IMR-90 (cell line): ENCODE results near the gene UCKL1. TPM values are rescaled to one million over a fixed set of nuclear protein-coding genes. Genes with fewer than 3 reads are reported as not detected.

Source experiments
- ATAC-seq: fragments of 200-7000 bp; cut with Tn5 transposase; 2 replicates; pipeline ENCODE4 v1.9.1; 2020; ENCODE audit warnings: low read depth, mild to moderate bottlenecking, moderate library complexity
- BruUV-seq: library from RNA; stranded (reverse); fragments of 400-500 nt; replicated peaks from 2 replicates; lab custom pipeline; 2021; lab: Mats Ljungman, UMichigan
- CTCF ChIA-PET: fragments of 300-600 bp; formaldehyde crosslinking; extraction: SDS; loops from one replicate; lab custom pipeline; 2021; ENCODE audit warnings: antibody characterized with exemption; lab: Yijun Ruan, JAX
- POLR2A ChIA-PET: fragments of 300-600 bp; sonication (Branson Sonifier 250); formaldehyde crosslinking; loops from one replicate; lab custom pipeline; 2022; ENCODE audit warnings: antibody characterized with exemption; ENCODE audit not compliant: unreplicated experiment; lab: Charles Lee
- DNase-seq: peaks from one replicate; pipeline ENCODE4 v3.0.0; 2013
- H2AFZ ChIP-seq: replicated peaks from 2 replicates; pipeline ENCODE3; 2013; ENCODE audit warnings: low read length, mild to moderate bottlenecking; ENCODE audit not compliant: poor library complexity
- H2AK5ac ChIP-seq: 2 replicates; pipeline ENCODE4 v1.6.1; 2013; ENCODE audit warnings: low read depth, low read length, inconsistent platforms
- H2AK9ac ChIP-seq: replicated peaks from 2 replicates; pipeline ENCODE3; 2013; ENCODE audit warnings: mild to moderate bottlenecking, low read depth, low read length, moderate library complexity; ENCODE audit not compliant: poor library complexity
- H2BK120ac ChIP-seq: 2 replicates; pipeline ENCODE4 v1.6.1; 2013; ENCODE audit warnings: low read depth, low read length, inconsistent platforms
- H2BK15ac ChIP-seq: 3 replicates; pipeline ENCODE4 v1.6.1; 2013; ENCODE audit warnings: low read depth, low read length, inconsistent platforms
- H2BK20ac ChIP-seq: 2 replicates; pipeline ENCODE4 v1.6.1; 2013; ENCODE audit warnings: low read depth, mild to moderate bottlenecking, inconsistent platforms, low read length, moderate library complexity
- H2BK5ac ChIP-seq: 2 replicates; pipeline ENCODE4 v1.6.1; 2013; ENCODE audit warnings: mild to moderate bottlenecking, low read depth, low read length, inconsistent platforms; ENCODE audit not compliant: poor library complexity, severe bottlenecking
- H3K14ac ChIP-seq: replicated peaks from 2 replicates; pipeline ENCODE4 v1.6.1; 2013; ENCODE audit warnings: low read depth, low read length, inconsistent platforms
- H3K18ac ChIP-seq: 2 replicates; pipeline ENCODE4 v1.6.1; 2013; ENCODE audit warnings: low read depth, low read length, control low read depth
- H3K23ac ChIP-seq: 2 replicates; pipeline ENCODE4 v1.6.1; 2013; ENCODE audit warnings: low read depth, low read length, inconsistent platforms
- H3K27ac ChIP-seq: 2 replicates; pipeline ENCODE4 v1.5.1; 2013; ENCODE audit warnings: mild to moderate bottlenecking, control low read depth, low read length; ENCODE audit not compliant: insufficient read depth
- H3K27me3 ChIP-seq: 2 replicates; pipeline ENCODE4 v1.6.1; 2013; ENCODE audit warnings: low read length; ENCODE audit not compliant: control insufficient read depth, insufficient read depth
- H3K36me3 ChIP-seq: 2 replicates; pipeline ENCODE4 v1.6.1; 2013; ENCODE audit warnings: low read length, mixed read lengths; ENCODE audit not compliant: control insufficient read depth, insufficient read depth
- H3K4ac ChIP-seq: 2 replicates; pipeline ENCODE4 v1.6.1; 2013; ENCODE audit warnings: low read depth, low read length, inconsistent platforms
- H3K4me1 ChIP-seq: 2 replicates; pipeline ENCODE4 v1.6.1; 2013; ENCODE audit warnings: low read length, mixed read lengths; ENCODE audit not compliant: control insufficient read depth, insufficient read depth
- H3K4me2 ChIP-seq: 2 replicates; pipeline ENCODE4 v1.6.1; 2013; ENCODE audit warnings: low read depth, mild to moderate bottlenecking, control low read depth, low read length, moderate library complexity
- H3K4me3 ChIP-seq: 2 replicates; pipeline ENCODE4 v1.5.1; 2013; ENCODE audit warnings: low read depth, mild to moderate bottlenecking, control low read depth, low read length, moderate library complexity; ENCODE audit not compliant: insufficient read depth
- H3K56ac ChIP-seq: 2 replicates; pipeline ENCODE4 v1.6.1; 2013; ENCODE audit warnings: low read length, inconsistent platforms; ENCODE audit not compliant: insufficient read depth; ENCODE audit errors: extremely low read depth
- H3K79me1 ChIP-seq, 2 experiments: 2 replicates each; pipeline ENCODE4 v1.6.1; 2013; ENCODE audit warnings: low read length in 2 of 2, inconsistent platforms in 1 of 2, low read depth in 1 of 2
- H3K9ac ChIP-seq: 2 replicates; pipeline ENCODE4 v1.6.1; 2013; ENCODE audit warnings: low read depth, low read length, control low read depth
- H3K9me1 ChIP-seq: 2 replicates; pipeline ENCODE4 v1.6.1; 2013; ENCODE audit warnings: low read length, inconsistent platforms; ENCODE audit not compliant: insufficient read depth
- H3K9me3 ChIP-seq: 2 replicates; pipeline ENCODE4 v1.6.1; 2013; ENCODE audit warnings: low read length; ENCODE audit not compliant: control insufficient read depth, insufficient read depth
- H4K20me1 ChIP-seq: 2 replicates; pipeline ENCODE4 v1.6.1; 2013; ENCODE audit warnings: low read length, inconsistent platforms; ENCODE audit not compliant: insufficient read depth
- H4K5ac ChIP-seq: 2 replicates; pipeline ENCODE4 v1.6.1; 2013; ENCODE audit warnings: mild to moderate bottlenecking, low read depth, low read length, control low read depth
- H4K8ac ChIP-seq, 2 experiments: 2 replicates each; pipeline ENCODE4 v1.6.1; 2013; ENCODE audit warnings: low read depth in 2 of 2, low read length in 2 of 2, control low read depth in 1 of 2, inconsistent platforms in 1 of 2
- H4K91ac ChIP-seq: 2 replicates; pipeline ENCODE4 v1.6.1; 2013; ENCODE audit warnings: low read depth, low read length, inconsistent platforms; ENCODE audit not compliant: insufficient read depth
- BHLHE40 ChIP-seq: fragments of 150-350 bp; IDR thresholded peaks from 2 replicates; pipeline ENCODE4 v1.6.1; 2016; ENCODE audit warnings: mild to moderate bottlenecking, low read depth, low read length
- CEBPB ChIP-seq: IDR thresholded peaks from 2 replicates; pipeline ENCODE4 v1.6.1; 2012; ENCODE audit warnings: low read depth, low read length, improper control_type of control experiment
- ELK1 ChIP-seq: fragments of 150-350 bp; IDR thresholded peaks from 2 replicates; pipeline ENCODE4 v1.6.1; 2016; ENCODE audit warnings: low read depth, mild to moderate bottlenecking, low read length, moderate library complexity, borderline replicate concordance
- FOS ChIP-seq: fragments of 150-350 bp; IDR thresholded peaks from 2 replicates; pipeline ENCODE4 v1.6.1; 2016; ENCODE audit warnings: low read depth, low read length
- MAFK ChIP-seq: IDR thresholded peaks from 2 replicates; pipeline ENCODE4 v1.6.1; 2012; ENCODE audit warnings: low read depth, low read length, improper control_type of control experiment
- MAZ ChIP-seq: IDR thresholded peaks from 2 replicates; pipeline ENCODE4 v1.6.1; 2012; ENCODE audit warnings: low read depth, mild to moderate bottlenecking, low read length, improper control_type of control experiment, moderate library complexity, borderline replicate concordance
- MXI1 ChIP-seq: IDR thresholded peaks from 2 replicates; pipeline ENCODE4 v1.6.1; 2012; ENCODE audit warnings: low read depth, mild to moderate bottlenecking, low read length, moderate library complexity, borderline replicate concordance
- NFE2L2 ChIP-seq: fragments of 150-350 bp; IDR thresholded peaks from 2 replicates; pipeline ENCODE4 v1.6.1; 2016; ENCODE audit warnings: low read depth, mild to moderate bottlenecking, low read length
- POLR2A ChIP-seq: IDR thresholded peaks from 2 replicates; pipeline ENCODE4 v1.6.1; 2012; ENCODE audit warnings: mild to moderate bottlenecking, low read depth, low read length
- RAD21 ChIP-seq: IDR thresholded peaks from 2 replicates; pipeline ENCODE4 v1.6.1; 2012; ENCODE audit warnings: low read length, improper control_type of control experiment
- RFX5 ChIP-seq: IDR thresholded peaks from 2 replicates; pipeline ENCODE4 v1.8.0; 2012; ENCODE audit warnings: low read depth, mild to moderate bottlenecking, low read length, moderate library complexity
- SMC3 ChIP-seq: fragments of 150-350 bp; IDR thresholded peaks from 2 replicates; pipeline ENCODE4 v1.6.1; 2016; ENCODE audit warnings: low read depth, mild to moderate bottlenecking, antibody characterized with exemption, low read length, moderate library complexity
- USF2 ChIP-seq: fragments of 150-350 bp; IDR thresholded peaks from 2 replicates; pipeline ENCODE4 v1.6.1; 2017; ENCODE audit warnings: mild to moderate bottlenecking, antibody characterized with exemption, low read length, low read depth
- WGBS, 2 experiments: methylation state at CpG; one replicate each; pipeline versions ENCODE4 v1.1.5 to v1.1.7; 2013; ENCODE audit warnings: missing lambda C conversion rate in 2 of 2; ENCODE audit not compliant: insufficient read length in 1 of 2; ENCODE audit errors: extremely low coverage in 2 of 2; 5-methylcytosine and 5-hydroxymethylcytosine counted together
- dilution Hi-C: fragments of 300-500 bp; cut with HindIII; formaldehyde crosslinking; loops from one replicate; pipeline ENCODE4 v1.14.3; 2018; ENCODE audit warnings: low sequenced_read_pairs; ENCODE audit not compliant: unreplicated experiment
- in situ Hi-C: fragments of 300-500 bp; cut with MboI; formaldehyde crosslinking; loops from 3 replicates; pipeline ENCODE4 v1.14.3; 2019; ENCODE audit warnings: low sequenced_read_pairs, inconsistent platforms, mixed read lengths
- intact Hi-C: fragments of 100-400 bp; cut with micrococcal nuclease; formaldehyde crosslinking; loops from 2 replicates; pipeline ENCODE4 v1.10.0; 2022
- polyA plus RNA-seq, 3 experiments: library from polyadenylated mRNA; depleted of rRNA; stranded (reverse); fragments of >200 nt; gene quantifications; 2 replicates each; pipeline ENCODE4 v1.2.3, GENCODE V29; 2012; ENCODE audit warnings: low replicate concordance in 1 of 3
- total RNA-seq: library from RNA; depleted of rRNA; stranded (reverse); fragments of >200 nt; gene quantifications from 2 replicates; pipeline ENCODE4 v1.2.3, GENCODE V29; 2012

Gene UCKL1
- total and polyA plus RNA-seq, 2 of the 4 experiments (the other 2 are of a cell fraction), result 16.7 to 54.7 TPM

DNA sequence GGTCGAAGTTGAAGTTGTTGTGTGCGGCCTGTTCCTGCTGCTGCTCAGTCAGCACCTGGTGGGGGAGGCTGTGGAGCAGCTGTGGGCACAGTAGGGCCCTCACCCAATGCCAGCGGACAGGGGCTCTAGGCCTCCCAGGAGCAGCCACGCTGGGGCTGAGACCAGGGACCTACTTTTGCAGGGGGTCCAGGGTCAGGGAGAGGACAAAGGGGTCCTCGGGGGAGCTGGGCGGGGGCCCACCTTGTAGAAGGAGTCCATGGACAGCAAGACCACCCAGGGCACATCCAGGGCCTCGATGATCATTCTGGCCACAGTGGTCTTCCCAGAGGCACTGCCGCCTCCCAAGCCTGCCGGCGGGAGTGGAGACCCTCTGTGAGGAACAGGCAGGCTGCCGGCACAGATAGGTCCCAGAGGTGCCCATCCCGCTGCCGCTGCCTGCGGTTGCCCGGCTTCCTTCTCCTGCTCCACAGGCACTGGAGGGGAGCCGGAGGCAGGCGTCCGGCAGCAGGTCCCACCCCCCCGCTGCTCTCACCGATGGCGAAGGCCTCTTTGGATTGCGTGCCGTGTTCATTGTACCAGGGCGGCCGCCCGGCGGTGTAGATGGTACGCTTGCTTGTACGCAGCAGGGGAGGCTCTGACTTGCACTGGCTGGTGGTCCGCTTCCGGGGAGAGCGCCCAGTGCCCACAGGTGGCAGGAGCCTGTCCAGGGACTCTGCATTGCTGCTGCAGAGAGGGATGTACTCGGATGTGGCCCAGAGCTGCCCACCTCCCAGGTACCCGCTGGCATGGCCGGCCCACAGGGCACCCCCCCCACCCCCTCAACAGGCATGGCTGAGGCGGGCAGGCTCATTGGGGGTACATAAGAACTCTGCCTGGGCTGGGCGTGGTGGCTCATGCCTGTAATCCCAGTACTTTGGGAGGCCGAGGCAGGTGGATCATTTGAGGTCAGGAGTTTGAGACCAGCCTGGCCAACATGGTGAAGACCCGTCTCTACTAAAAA is 10.0 kb downstream of the UCKL1 start (continued):
- TF ChIP-seq NFE2L2 (no peak), RAD21 (no peak)

GRCh38 chr20:63945031-63945658 is 11.1 kb downstream of the UCKL1 start:
- in situ Hi-C loops (no loop called here), dilution Hi-C loops (no loop called here), intact Hi-C loops (no loop called here)
- H3K56ac ChIP-seq, result no peak overlapping the region
- H2BK20ac ChIP-seq, result no peak overlapping the region
- no peak overlapping the region for H2AK9ac ChIP-seq
- WGBS, 2 experiments, result 84% methylated on average over 7 of the region's 17 CpGs; no CpG with 5 or more reads in 1 of the 2 experiments
- peaks cover 22% of the 10 kb centered on the region for H3K9me1 ChIP-seq
- H3K18ac ChIP-seq, result no peak overlapping the region
- POLR2A ChIA-PET, result no interaction called here
- H2AK5ac ChIP-seq, result no peak overlapping the region
- H3K4me2 ChIP-seq, result no peak overlapping the region
- no peaks in the 10 kb centered on the region for H3K9me3 ChIP-seq
- no TSS peak for BruUV-seq
- no peaks in the 10 kb centered on the region for H3K27me3 ChIP-seq
- H2AFZ ChIP-seq, result no peak overlapping the region
- no peak overlapping the region for H3K9ac ChIP-seq
- H2BK5ac ChIP-seq, result no peak overlapping the region
- H4K5ac ChIP-seq, result no peak overlapping the region
- H4K91ac ChIP-seq, result no peak overlapping the region
- no peak overlapping the region for H4K8ac ChIP-seq
- ATAC-seq, result no peak
- H3K79me1 ChIP-seq, result peaks cover 16 to 82% of the 10 kb centered on the region in 2 experiments
- H3K4me1 ChIP-seq, result peaks cover 15% of the 10 kb centered on the region
- peaks cover 94% of the 10 kb centered on the region for H4K20me1 ChIP-seq
- H3K27ac ChIP-seq, result no peak overlapping the region
- no peak overlapping the region for H3K23ac ChIP-seq
- no peak overlapping the region for H3K4me3 ChIP-seq
- peaks cover 47% of the 10 kb centered on the region for H3K36me3 ChIP-seq
- no peak overlapping the region for H3K14ac ChIP-seq
- no peak overlapping the region for H2BK15ac ChIP-seq
- no peak for DNase-seq
- CTCF ChIA-PET, result no interaction called here
- H3K4ac ChIP-seq, result no peak overlapping the region
- H2BK120ac ChIP-seq, result no peak overlapping the region
- TF ChIP-seq NFE2L2 (no peak), FOS (no peak), ELK1 (no peak), RFX5 (no peak), USF2 (no peak), BHLHE40 (no peak), CEBPB (no peak), MAZ (no peak), SMC3 (no peak), POLR2A (no peak), MAFK (no peak), MXI1 (no peak)
